HepG2 (cell line): Measurements from ENCODE around the gene EEFSEC. TPM values are rescaled to one million over a fixed set of nuclear protein-coding genes. Genes with fewer than 3 reads are reported as not detected.

Experiments
- ADNP ChIP-seq: sonication (generic); formaldehyde crosslinking; IDR thresholded peaks from 2 replicates; pipeline ENCODE4 v1.4.0; 2020; ENCODE audit warnings: missing genetic modification reagents
- JDP2 ChIP-seq: sonication (generic); formaldehyde crosslinking; IDR thresholded peaks from 2 replicates; pipeline ENCODE4 v1.8.1; 2022; ENCODE audit warnings: missing genetic modification reagents, borderline replicate concordance
- MXI1 ChIP-seq: IDR thresholded peaks from 3 replicates; pipeline ENCODE4 v1.6.1; 2012; ENCODE audit warnings: low read depth, low read length, inconsistent platforms, borderline replicate concordance
- NR2F1 ChIP-seq, 2 experiments: fragments of 450-650 bp in 1 of 2; formaldehyde crosslinking in 1 of 2; IDR thresholded peaks; 2 replicates each; pipeline versions ENCODE4 v1.5.0 to v1.6.1; 2016 to 2020; ENCODE audit warnings: mild to moderate bottlenecking in 1 of 2, missing compliant biosample characterization in 1 of 2, missing genetic modification reagents in 1 of 2, moderate library complexity in 1 of 2
- PREB ChIP-seq: sonication (generic); formaldehyde crosslinking; IDR thresholded peaks from 2 replicates; pipeline ENCODE4 v1.4.0; 2020; ENCODE audit warnings: missing genetic modification reagents
- SALL1 ChIP-seq: sonication (generic); formaldehyde crosslinking; IDR thresholded peaks from 2 replicates; pipeline ENCODE4 v1.8.0; 2022; ENCODE audit warnings: mild to moderate bottlenecking, missing genetic modification reagents
- SOX13 ChIP-seq, 3 experiments: fragments of 450-650 bp in 1 of 3; sonication (generic) in 1 of 3; formaldehyde crosslinking in 1 of 3; IDR thresholded peaks in 2 of 3; conservative IDR thresholded peaks in 1 of 3; 2 replicates each; pipeline versions ENCODE4 v1.5.0 to v1.6.1; 2016 to 2020; ENCODE audit warnings: antibody characterized with exemption in 1 of 3, mild to moderate bottlenecking in 1 of 3, missing compliant biosample characterization in 1 of 3, missing genetic modification reagents in 1 of 3, moderate library complexity in 1 of 3
- SUZ12 ChIP-seq: fragments of 150-350 bp; IDR thresholded peaks from 2 replicates; pipeline ENCODE4 v1.6.1; 2014; ENCODE audit warnings: low read depth, low read length
- ZNF101 ChIP-seq: sonication (generic); formaldehyde crosslinking; IDR thresholded peaks from 2 replicates; pipeline ENCODE4 v1.4.0; 2020; ENCODE audit warnings: mild to moderate bottlenecking, low read depth, missing genetic modification reagents, borderline replicate concordance
- ZNF20 ChIP-seq: sonication (generic); formaldehyde crosslinking; IDR thresholded peaks from 2 replicates; pipeline ENCODE4 v1.4.0; 2020; ENCODE audit warnings: mild to moderate bottlenecking, moderate library complexity, missing genetic modification reagents
- ZNF30 ChIP-seq: sonication (generic); formaldehyde crosslinking; IDR thresholded peaks from 2 replicates; pipeline ENCODE4 v1.5.0; 2020; ENCODE audit warnings: mild to moderate bottlenecking, missing genetic modification reagents
- ZNF790 ChIP-seq: sonication (generic); formaldehyde crosslinking; IDR thresholded peaks from 2 replicates; pipeline ENCODE4 v1.8.0; 2022; ENCODE audit warnings: missing genetic modification reagents, mild to moderate bottlenecking, borderline replicate concordance
- ZNF841 ChIP-seq: sonication (generic); formaldehyde crosslinking; IDR thresholded peaks from 2 replicates; pipeline ENCODE4 v1.8.1; 2023; ENCODE audit warnings: missing genetic modification reagents, borderline replicate concordance
- polyA plus RNA-seq, 8 experiments: library from polyadenylated mRNA; depleted of rRNA in 3 of 8; stranded (reverse) in 7 of 8; unstranded in 1 of 8; fragments of >200 nt; fragmentation: Illumina TruSeq in 4 of 8; extraction: Trizol in 4 of 8; gene quantifications; 2 replicates each; pipeline versions ENCODE4 v1.2.1 to v1.2.3, GENCODE V29; 2011 to 2016; ENCODE audit warnings: low read depth in 4 of 8, missing spikeins in 1 of 8, mixed read lengths in 1 of 8; ENCODE audit not compliant: insufficient read depth in 1 of 8
- total RNA-seq, 5 experiments: library from RNA; depleted of rRNA; stranded (reverse); fragments of >200 nt; fragmentation: Illumina TruSeq; extraction: Trizol; gene quantifications; 2 replicates each; pipeline ENCODE4 v1.2.3, GENCODE V29; 2016; ENCODE audit warnings: low read depth in 1 of 5
- TF ChIP-seq, protein P1 (sequence below): sonication (generic); formaldehyde crosslinking; IDR thresholded peaks from 2 replicates; pipeline ENCODE4 v1.5.0; 2020; ENCODE audit warnings: mild to moderate bottlenecking, missing genetic modification reagents
- TF ChIP-seq, protein P2 (sequence below): sonication (generic); formaldehyde crosslinking; IDR thresholded peaks from 2 replicates; pipeline ENCODE4 v1.4.0; 2020; ENCODE audit warnings: mild to moderate bottlenecking, missing genetic modification reagents

The EEFSEC gene
- total and polyA plus RNA-seq, 2 of the 13 experiments (the other 11 are each of a cell fraction or from before 2014, with no cell fraction given), result 6.4 to 24.2 TPM

- TF ChIP-seq, protein P1, sequence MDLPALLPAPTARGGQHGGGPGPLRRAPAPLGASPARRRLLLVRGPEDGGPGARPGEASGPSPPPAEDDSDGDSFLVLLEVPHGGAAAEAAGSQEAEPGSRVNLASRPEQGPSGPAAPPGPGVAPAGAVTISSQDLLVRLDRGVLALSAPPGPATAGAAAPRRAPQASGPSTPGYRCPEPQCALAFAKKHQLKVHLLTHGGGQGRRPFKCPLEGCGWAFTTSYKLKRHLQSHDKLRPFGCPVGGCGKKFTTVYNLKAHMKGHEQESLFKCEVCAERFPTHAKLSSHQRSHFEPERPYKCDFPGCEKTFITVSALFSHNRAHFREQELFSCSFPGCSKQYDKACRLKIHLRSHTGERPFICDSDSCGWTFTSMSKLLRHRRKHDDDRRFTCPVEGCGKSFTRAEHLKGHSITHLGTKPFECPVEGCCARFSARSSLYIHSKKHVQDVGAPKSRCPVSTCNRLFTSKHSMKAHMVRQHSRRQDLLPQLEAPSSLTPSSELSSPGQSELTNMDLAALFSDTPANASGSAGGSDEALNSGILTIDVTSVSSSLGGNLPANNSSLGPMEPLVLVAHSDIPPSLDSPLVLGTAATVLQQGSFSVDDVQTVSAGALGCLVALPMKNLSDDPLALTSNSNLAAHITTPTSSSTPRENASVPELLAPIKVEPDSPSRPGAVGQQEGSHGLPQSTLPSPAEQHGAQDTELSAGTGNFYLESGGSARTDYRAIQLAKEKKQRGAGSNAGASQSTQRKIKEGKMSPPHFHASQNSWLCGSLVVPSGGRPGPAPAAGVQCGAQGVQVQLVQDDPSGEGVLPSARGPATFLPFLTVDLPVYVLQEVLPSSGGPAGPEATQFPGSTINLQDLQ (CRISPR knock-in tag), result peak; percentile 90
- TF ChIP-seq NR2F1 (CRISPR knock-in tag; IDR thresholded peaks at IDR 0.05), result 0 out of 4 replicates have a peak, but pooled peaks of 1 of the 2 experiments have one; percentile 30
- TF ChIP-seq ZNF841 (CRISPR knock-in tag), result no peak
- no peak for TF ChIP-seq ZNF20 (CRISPR knock-in tag)
- TF ChIP-seq JDP2, result no peak
- TF ChIP-seq SOX13 (IDR thresholded peaks at IDR 0.05), result no peak
- peak in 1 of 2 experiments; percentile 62; a peak in 2 of 4 replicates for TF ChIP-seq SOX13 (CRISPR knock-in tag; conservative IDR thresholded peaks at IDR 0.05 in 1 of 2, IDR thresholded peaks at IDR 0.05 in 1 of 2)
- TF ChIP-seq ZNF101, result no peak
- TF ChIP-seq SALL1 (CRISPR knock-in tag), result peak; percentile 92
- TF ChIP-seq SUZ12, result no peak
- peak; percentile 72; the same call in 1 of the 2 replicates for TF ChIP-seq ZNF30 (CRISPR knock-in tag)
- TF ChIP-seq, protein P2, sequence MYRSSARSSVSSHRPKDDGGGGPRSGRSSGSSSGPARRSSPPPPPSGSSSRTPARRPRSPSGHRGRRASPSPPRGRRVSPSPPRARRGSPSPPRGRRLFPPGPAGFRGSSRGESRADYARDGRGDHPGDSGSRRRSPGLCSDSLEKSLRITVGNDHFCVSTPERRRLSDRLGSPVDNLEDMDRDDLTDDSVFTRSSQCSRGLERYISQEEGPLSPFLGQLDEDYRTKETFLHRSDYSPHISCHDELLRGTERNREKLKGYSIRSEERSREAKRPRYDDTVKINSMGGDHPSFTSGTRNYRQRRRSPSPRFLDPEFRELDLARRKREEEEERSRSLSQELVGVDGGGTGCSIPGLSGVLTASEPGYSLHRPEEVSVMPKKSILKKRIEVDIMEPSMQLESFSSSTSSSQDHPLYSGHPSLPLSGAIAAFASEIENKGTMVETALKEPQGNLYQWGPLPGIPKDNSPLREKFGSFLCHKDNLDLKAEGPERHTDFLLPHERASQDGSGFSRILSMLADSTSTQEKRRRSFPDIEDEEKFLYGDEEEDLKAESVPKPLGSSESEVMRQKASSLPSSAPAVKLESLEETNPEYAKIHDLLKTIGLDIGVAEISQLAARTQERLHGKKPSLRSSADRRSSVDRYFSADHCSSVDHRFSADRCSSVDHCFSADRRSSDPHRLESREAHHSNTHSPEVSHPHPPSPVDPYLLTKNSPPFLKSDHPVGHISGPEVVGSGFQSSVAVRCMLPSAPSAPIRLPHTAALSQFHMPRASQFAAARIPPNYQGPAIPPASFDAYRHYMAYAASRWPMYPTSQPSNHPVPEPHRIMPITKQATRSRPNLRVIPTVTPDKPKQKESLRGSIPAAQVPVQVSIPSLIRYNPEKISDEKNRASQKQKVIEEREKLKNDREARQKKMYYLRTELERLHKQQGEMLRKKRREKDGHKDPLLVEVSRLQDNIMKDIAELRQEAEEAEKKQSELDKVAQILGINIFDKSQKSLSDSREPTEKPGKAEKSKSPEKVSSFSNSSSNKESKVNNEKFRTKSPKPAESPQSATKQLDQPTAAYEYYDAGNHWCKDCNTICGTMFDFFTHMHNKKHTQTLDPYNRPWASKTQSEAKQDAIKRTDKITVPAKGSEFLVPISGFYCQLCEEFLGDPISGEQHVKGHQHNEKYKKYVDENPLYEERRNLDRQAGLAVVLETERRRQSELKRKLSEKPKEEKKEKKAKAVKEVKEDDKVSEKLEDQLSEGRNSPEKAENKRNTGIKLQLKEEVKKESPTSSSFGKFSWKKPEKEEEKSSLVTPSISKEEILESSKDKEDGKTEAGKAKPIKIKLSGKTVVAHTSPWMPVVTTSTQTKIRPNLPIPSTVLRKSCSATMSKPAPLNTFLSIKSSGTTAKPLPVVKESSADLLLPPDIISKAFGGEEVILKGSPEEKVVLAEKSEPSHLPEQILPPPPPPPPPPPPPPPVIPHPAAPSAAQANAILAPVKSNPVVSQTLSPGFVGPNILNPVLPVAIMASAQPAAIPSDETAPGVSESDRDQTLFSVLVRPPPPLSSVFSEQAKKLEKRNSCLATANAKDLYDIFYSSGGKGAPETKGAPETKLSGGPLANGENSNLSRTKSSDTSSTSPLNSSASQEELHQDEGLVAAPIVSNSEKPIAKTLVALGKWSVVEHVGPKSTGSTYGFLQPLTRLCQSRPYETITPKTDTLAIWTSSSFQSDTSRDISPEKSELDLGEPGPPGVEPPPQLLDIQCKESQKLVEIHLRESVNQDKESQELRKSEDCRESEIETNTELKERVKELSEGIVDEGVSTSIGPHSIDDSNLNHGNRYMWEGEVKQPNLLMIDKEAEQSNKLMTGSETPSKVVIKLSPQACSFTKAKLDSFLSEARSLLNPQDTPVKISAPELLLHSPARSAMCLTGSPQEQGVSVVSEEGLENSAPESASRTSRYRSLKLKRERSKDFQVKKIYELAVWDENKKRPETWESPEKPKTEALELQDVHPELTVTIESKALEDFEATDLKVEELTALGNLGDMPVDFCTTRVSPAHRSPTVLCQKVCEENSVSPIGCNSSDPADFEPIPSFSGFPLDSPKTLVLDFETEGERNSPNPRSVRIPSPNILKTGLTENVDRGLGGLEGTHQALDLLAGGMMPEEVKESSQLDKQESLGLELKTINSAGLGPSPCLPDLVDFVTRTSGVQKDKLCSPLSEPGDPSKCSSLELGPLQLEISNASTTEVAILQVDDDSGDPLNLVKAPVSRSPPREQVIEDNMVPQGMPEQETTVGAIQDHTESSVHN (CRISPR knock-in tag), result no peak
- TF ChIP-seq ADNP (CRISPR knock-in tag), result 0 out of 2 replicates have a peak, but pooled peaks have one; percentile 28
- peak; percentile 63; the same call in 1 of the 3 replicates for TF ChIP-seq MXI1
- no peak for TF ChIP-seq PREB (CRISPR knock-in tag)
- peak; percentile 66; the same call in 1 of the 2 replicates for TF ChIP-seq ZNF790 (CRISPR knock-in tag)
Measured at GRCh38 chr3:128153156-128154041, at the start of gene EEFSEC (continued).
